Liver (tissue), 3 donors: Measurements from ENCODE around the gene TRHDE.

Experiments used
- ATF3 ChIP-seq: IDR thresholded peaks from 2 replicates; pipeline ENCODE4 v1.6.1; 2016; ENCODE audit warnings: antibody characterized with exemption
- EGR1 ChIP-seq, 2 donors: IDR thresholded peaks; 2 replicates each; pipeline ENCODE4 v1.6.1; 2016 to 2018; ENCODE audit warnings: antibody characterized with exemption in 2 of 2, low read depth in 2 of 2
- GABPA ChIP-seq, 2 donors: IDR thresholded peaks in 1 of 2; conservative IDR thresholded peaks in 1 of 2; 2 replicates each; pipeline ENCODE4 v1.6.1; 2016; ENCODE audit warnings: antibody characterized with exemption in 2 of 2, mild to moderate bottlenecking in 1 of 2, moderate library complexity in 1 of 2
- HNF4A ChIP-seq, 2 donors: conservative IDR thresholded peaks; 2 replicates each; pipeline ENCODE4 v1.6.1; 2016; ENCODE audit warnings: antibody characterized with exemption in 2 of 2, mild to moderate bottlenecking in 2 of 2
- RXRA ChIP-seq, 2 donors: IDR thresholded peaks; 2 replicates each; pipeline ENCODE4 v1.6.1; 2017 to 2018; ENCODE audit warnings: antibody characterized with exemption in 2 of 2, mild to moderate bottlenecking in 1 of 2
- SP1 ChIP-seq: IDR thresholded peaks from 2 replicates; pipeline ENCODE4 v1.6.1; 2018; ENCODE audit warnings: antibody characterized with exemption, mild to moderate bottlenecking
- YY1 ChIP-seq: IDR thresholded peaks from 2 replicates; pipeline ENCODE4 v1.6.1; 2016; ENCODE audit warnings: antibody characterized with exemption, mild to moderate bottlenecking
- TF ChIP-seq, protein P1 (sequence below): fragments of 150-350 bp; IDR thresholded peaks from 2 replicates; pipeline ENCODE4 v1.5.1; 2017; ENCODE audit warnings: improper control_type of control experiment, low read depth, low read length; ENCODE audit not compliant: missing input control
- TF ChIP-seq, protein P2 (sequence below): IDR thresholded peaks from 2 replicates; pipeline ENCODE4 v1.6.1; 2016; ENCODE audit warnings: antibody characterized with exemption, mild to moderate bottlenecking
- TF ChIP-seq, protein P3 (sequence below): IDR thresholded peaks from 2 replicates; pipeline ENCODE4 v1.6.1; 2016; ENCODE audit warnings: antibody characterized with exemption
- donor health status: healthy.
- donor health status: healthy.

GRCh38 chr12:72677139-72677538 is 405.0 kb downstream of the TRHDE start:
- TF ChIP-seq, protein P1, sequence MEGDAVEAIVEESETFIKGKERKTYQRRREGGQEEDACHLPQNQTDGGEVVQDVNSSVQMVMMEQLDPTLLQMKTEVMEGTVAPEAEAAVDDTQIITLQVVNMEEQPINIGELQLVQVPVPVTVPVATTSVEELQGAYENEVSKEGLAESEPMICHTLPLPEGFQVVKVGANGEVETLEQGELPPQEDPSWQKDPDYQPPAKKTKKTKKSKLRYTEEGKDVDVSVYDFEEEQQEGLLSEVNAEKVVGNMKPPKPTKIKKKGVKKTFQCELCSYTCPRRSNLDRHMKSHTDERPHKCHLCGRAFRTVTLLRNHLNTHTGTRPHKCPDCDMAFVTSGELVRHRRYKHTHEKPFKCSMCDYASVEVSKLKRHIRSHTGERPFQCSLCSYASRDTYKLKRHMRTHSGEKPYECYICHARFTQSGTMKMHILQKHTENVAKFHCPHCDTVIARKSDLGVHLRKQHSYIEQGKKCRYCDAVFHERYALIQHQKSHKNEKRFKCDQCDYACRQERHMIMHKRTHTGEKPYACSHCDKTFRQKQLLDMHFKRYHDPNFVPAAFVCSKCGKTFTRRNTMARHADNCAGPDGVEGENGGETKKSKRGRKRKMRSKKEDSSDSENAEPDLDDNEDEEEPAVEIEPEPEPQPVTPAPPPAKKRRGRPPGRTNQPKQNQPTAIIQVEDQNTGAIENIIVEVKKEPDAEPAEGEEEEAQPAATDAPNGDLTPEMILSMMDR, result no peak
- TF ChIP-seq GABPA (IDR thresholded peaks at IDR 0.05 in 1 of 2, conservative IDR thresholded peaks at IDR 0.05 in 1 of 2) (no peak), SP1 (peak; percentile 76), YY1 (no peak), ATF3 (no peak), EGR1 (IDR thresholded peaks at IDR 0.05; ENCODE audit: low read depth in 2 of 2) (no peak), RXRA (IDR thresholded peaks at IDR 0.05) (peak; percentile 78 to 82), HNF4A (conservative IDR thresholded peaks at IDR 0.05) (peak; percentile 22 to 39)
- TF ChIP-seq, protein P2, sequence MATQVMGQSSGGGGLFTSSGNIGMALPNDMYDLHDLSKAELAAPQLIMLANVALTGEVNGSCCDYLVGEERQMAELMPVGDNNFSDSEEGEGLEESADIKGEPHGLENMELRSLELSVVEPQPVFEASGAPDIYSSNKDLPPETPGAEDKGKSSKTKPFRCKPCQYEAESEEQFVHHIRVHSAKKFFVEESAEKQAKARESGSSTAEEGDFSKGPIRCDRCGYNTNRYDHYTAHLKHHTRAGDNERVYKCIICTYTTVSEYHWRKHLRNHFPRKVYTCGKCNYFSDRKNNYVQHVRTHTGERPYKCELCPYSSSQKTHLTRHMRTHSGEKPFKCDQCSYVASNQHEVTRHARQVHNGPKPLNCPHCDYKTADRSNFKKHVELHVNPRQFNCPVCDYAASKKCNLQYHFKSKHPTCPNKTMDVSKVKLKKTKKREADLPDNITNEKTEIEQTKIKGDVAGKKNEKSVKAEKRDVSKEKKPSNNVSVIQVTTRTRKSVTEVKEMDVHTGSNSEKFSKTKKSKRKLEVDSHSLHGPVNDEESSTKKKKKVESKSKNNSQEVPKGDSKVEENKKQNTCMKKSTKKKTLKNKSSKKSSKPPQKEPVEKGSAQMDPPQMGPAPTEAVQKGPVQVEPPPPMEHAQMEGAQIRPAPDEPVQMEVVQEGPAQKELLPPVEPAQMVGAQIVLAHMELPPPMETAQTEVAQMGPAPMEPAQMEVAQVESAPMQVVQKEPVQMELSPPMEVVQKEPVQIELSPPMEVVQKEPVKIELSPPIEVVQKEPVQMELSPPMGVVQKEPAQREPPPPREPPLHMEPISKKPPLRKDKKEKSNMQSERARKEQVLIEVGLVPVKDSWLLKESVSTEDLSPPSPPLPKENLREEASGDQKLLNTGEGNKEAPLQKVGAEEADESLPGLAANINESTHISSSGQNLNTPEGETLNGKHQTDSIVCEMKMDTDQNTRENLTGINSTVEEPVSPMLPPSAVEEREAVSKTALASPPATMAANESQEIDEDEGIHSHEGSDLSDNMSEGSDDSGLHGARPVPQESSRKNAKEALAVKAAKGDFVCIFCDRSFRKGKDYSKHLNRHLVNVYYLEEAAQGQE, result no peak
- TF ChIP-seq, protein P3, sequence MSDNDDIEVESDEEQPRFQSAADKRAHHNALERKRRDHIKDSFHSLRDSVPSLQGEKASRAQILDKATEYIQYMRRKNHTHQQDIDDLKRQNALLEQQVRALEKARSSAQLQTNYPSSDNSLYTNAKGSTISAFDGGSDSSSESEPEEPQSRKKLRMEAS, result no peak
